KMS-11 (cell line): ENCODE data around the gene CDH4.

Experiments
- H2AFZ ChIP-seq: fragments of 200-600 bp; sonication (generic); 2 replicates; pipeline ENCODE4 v1.6.1; 2016; ENCODE audit warnings: antibody characterized with exemption, mixed run types, low read depth
- H3K27ac ChIP-seq: fragments of 200-600 bp; sonication (generic); 2 replicates; pipeline ENCODE4 v1.6.1; 2016; ENCODE audit warnings: mild to moderate bottlenecking, mixed run types
- H3K27me3 ChIP-seq: fragments of 200-600 bp; sonication (generic); 2 replicates; pipeline ENCODE4 v1.6.1; 2017; ENCODE audit warnings: mild to moderate bottlenecking, low read depth, mixed run types, moderate library complexity; ENCODE audit not compliant: insufficient read depth
- H3K36me3 ChIP-seq: fragments of 200-600 bp; sonication (generic); 2 replicates; pipeline ENCODE4 v1.6.1; 2017; ENCODE audit warnings: mild to moderate bottlenecking, mixed run types; ENCODE audit not compliant: insufficient read depth
- H3K4me1 ChIP-seq: fragments of 200-600 bp; sonication (generic); 2 replicates; pipeline ENCODE4 v1.6.1; 2016; ENCODE audit warnings: mild to moderate bottlenecking, low read depth, mixed run types; ENCODE audit not compliant: poor library complexity, severe bottlenecking
- H3K4me2 ChIP-seq: fragments of 200-600 bp; sonication (generic); 2 replicates; pipeline ENCODE4 v1.7.0; 2016; ENCODE audit warnings: mild to moderate bottlenecking, mixed run types
- H3K4me3 ChIP-seq: fragments of 200-600 bp; sonication (generic); IDR thresholded peaks from 2 replicates; pipeline ENCODE4 v1.6.1; 2017; ENCODE audit warnings: low read depth, low read length, mixed read lengths; ENCODE audit not compliant: insufficient read depth
- H3K79me2 ChIP-seq: fragments of 200-600 bp; sonication (generic); 2 replicates; pipeline ENCODE4 v1.6.1; 2016; ENCODE audit warnings: low read depth, mixed run types; ENCODE audit not compliant: insufficient read depth
- H3K9ac ChIP-seq: fragments of 200-600 bp; sonication (generic); 2 replicates; pipeline ENCODE4 v1.6.1; 2016; ENCODE audit warnings: mild to moderate bottlenecking, mixed run types
- H4K20me1 ChIP-seq: fragments of 200-600 bp; sonication (generic); 2 replicates; pipeline ENCODE4 v1.6.1; 2016; ENCODE audit warnings: mild to moderate bottlenecking, mixed run types; ENCODE audit not compliant: insufficient read depth
- TF ChIP-seq, protein P1 (sequence below): fragments of 200-600 bp; sonication (generic); conservative IDR thresholded peaks from 2 replicates; pipeline ENCODE4 v1.6.1; 2017; ENCODE audit warnings: low read depth, mild to moderate bottlenecking, antibody characterized with exemption, low read length, moderate library complexity, mixed read lengths

Gene CDH4

DNA sequence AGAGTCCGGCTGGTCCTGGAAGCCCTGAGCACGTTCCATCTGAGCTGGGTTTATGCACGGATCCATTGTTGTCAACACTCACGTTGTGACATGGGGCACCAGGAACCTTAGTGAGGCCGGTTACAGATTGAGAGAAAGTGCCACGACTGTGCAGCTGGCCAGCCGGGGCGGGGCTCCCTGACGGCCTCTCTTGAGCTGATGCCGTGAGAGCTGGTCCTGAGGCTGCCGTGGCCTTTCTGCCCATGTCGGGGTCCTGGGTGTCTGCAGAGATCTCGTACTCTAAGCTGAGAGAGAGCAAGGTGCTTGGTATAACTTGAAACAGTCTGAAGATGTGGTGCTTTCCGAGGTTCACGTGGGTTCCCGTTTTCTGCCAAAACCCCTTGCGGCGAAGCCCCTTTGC lies 10.0 kb downstream of the CDH4 start:
- Histone ChIP-seq H3K4me1 (no peaks in the 10 kb centered on the region), H4K20me1 (no peaks in the 10 kb centered on the region), H3K79me2 (no peaks in the 10 kb centered on the region), H3K27ac (no peak overlapping the region), H2AFZ (no peak overlapping the region), H3K9ac (no peak overlapping the region), H3K27me3 (peaks cover 5% of the 10 kb centered on the region; the same call in 1 of the 2 replicates), H3K36me3 (no peaks in the 10 kb centered on the region), H3K4me2 (no peak overlapping the region), H3K4me3 (no peak overlapping the region)
- TF ChIP-seq, protein P1, sequence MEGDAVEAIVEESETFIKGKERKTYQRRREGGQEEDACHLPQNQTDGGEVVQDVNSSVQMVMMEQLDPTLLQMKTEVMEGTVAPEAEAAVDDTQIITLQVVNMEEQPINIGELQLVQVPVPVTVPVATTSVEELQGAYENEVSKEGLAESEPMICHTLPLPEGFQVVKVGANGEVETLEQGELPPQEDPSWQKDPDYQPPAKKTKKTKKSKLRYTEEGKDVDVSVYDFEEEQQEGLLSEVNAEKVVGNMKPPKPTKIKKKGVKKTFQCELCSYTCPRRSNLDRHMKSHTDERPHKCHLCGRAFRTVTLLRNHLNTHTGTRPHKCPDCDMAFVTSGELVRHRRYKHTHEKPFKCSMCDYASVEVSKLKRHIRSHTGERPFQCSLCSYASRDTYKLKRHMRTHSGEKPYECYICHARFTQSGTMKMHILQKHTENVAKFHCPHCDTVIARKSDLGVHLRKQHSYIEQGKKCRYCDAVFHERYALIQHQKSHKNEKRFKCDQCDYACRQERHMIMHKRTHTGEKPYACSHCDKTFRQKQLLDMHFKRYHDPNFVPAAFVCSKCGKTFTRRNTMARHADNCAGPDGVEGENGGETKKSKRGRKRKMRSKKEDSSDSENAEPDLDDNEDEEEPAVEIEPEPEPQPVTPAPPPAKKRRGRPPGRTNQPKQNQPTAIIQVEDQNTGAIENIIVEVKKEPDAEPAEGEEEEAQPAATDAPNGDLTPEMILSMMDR = no peak

DNA sequence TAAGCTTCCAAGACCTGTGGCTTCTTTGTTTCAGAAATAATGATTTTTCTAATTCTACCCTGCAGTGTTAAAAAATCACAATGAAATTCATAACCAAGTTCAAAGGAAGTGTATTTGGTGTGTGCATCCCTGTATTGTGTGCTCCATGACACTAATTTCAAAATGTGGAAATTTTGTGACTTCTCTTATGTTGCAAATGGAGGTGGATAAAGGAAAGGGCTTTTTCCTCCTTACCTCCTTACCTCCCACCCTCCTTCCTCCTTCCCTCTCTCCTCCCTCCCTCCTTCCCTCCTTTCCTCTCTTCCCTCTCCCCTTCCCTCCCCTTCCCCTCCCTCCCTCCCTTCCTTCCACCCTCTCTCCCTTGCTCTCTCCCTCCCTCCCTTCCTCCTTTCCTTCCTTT lies 10.5 kb downstream of the CDH4 start:
- TF ChIP-seq, protein P1 = no peak

DNA sequence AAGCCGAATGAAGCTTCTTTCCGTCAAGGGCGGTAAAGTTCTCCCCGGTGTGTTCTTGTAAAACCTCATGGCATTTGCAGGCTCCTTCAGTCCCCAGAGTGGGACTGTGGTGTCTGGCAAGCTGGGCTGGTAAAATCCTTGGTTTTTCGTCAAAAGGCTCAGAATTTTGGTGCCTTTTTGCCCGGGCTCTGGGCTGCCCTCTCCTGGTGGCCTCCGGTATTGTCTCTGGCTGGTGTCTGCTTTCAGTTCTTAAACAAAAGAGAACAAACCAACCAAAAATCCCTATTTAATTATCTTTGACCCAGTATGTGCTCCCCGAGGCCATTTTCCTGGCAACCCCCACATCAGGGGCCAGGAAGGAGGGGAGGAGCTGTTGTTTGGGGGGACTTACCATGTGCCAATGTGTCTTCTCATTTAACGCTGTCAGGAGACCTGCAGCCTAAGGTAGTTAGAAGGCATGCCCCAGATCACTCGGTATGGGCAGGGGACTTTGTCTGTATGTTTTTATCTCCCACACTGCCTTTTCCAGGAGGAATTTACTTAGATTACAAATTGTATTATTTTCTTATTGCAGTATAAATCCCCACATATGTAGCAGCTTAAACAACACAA lies 11.1 kb downstream of the CDH4 start:
- TF ChIP-seq, protein P1 = peak; percentile 90
- Histone ChIP-seq H3K36me3 (no peaks in the 10 kb centered on the region), H3K4me1 (no peaks in the 10 kb centered on the region), H3K79me2 (no peaks in the 10 kb centered on the region), H3K4me3 (no peak overlapping the region), H3K27ac (no peak overlapping the region), H3K9ac (no peak overlapping the region), H2AFZ (no peak overlapping the region), H3K27me3 (peaks cover 5% of the 10 kb centered on the region; the same call in 1 of the 2 replicates), H4K20me1 (no peaks in the 10 kb centered on the region), H3K4me2 (no peak overlapping the region)

More for the DNA sequence above, 10.5 kb downstream of the CDH4 start:
- no peaks in the 10 kb centered on the region for H3K4me1 ChIP-seq
- peaks cover 5% of the 10 kb centered on the region; the same call in 1 of the 2 replicates for H3K27me3 ChIP-seq
- no peak overlapping the region for H3K4me3 ChIP-seq
- H3K27ac ChIP-seq = no peak overlapping the region
- H4K20me1 ChIP-seq = no peaks in the 10 kb centered on the region
- no peaks in the 10 kb centered on the region for H3K36me3 ChIP-seq
- H3K79me2 ChIP-seq = no peaks in the 10 kb centered on the region
- H3K4me2 ChIP-seq = no peak overlapping the region
- H2AFZ ChIP-seq = no peak overlapping the region
- no peak overlapping the region for H3K9ac ChIP-seq

DNA sequence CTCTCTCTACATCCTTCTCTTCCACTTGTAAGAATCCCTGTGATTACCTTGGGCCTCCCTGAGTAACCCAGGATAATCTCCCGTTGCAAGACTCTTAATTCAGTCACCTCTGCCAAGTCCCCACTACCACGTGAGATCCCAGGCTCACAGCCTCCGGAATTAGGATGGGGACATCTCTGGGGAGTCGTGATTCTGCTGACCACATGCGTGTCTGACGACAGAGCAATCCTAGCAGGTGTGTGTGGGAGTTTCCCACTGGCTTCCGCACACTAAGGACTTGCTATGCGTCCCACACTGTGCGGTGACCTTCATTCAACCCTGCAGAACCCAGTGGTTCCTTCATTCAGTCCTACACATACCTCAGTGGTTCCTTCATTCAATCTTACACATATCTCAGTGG lies 11.9 kb downstream of the CDH4 start:
- no peaks in the 10 kb centered on the region for H3K36me3 ChIP-seq
- peaks cover 5% of the 10 kb centered on the region; the same call in 1 of the 2 replicates for H3K27me3 ChIP-seq
- H3K9ac ChIP-seq = no peak overlapping the region
- no peak overlapping the region for H2AFZ ChIP-seq
- H3K4me3 ChIP-seq = no peak overlapping the region
- H3K27ac ChIP-seq = no peak overlapping the region
- TF ChIP-seq, protein P1 = no peak
- H3K4me1 ChIP-seq = no peaks in the 10 kb centered on the region
- H4K20me1 ChIP-seq = no peaks in the 10 kb centered on the region
- H3K79me2 ChIP-seq = no peaks in the 10 kb centered on the region
- no peak overlapping the region for H3K4me2 ChIP-seq
